Testis (tissue), 2 donors: ENCODE data around the gene RPS14.

ENCODE experiments used
- CTCF ChIP-seq, 3 experiments: fragments of 450-650 bp in 2 of 3; fragments of 200-600 bp in 1 of 3; sonication (generic) in 1 of 3; IDR thresholded peaks; one replicate each; pipeline ENCODE4 v1.5.1; 2016 to 2019; ENCODE audit warnings: antibody characterized with exemption in 3 of 3, mild to moderate bottlenecking in 2 of 3, moderate library complexity in 1 of 3
- POLR2A ChIP-seq: fragments of 450-650 bp; IDR thresholded peaks from one replicate; pipeline ENCODE4 v1.6.1; 2017; ENCODE audit warnings: antibody characterized with exemption, mild to moderate bottlenecking, moderate library complexity

- TF ChIP-seq CTCF (IDR thresholded peaks at IDR 0.05) (no peak), POLR2A (no peak)
Observed at GRCh38 chr5:150407096-150407720, 42.3 kb downstream of the RPS14 start.
